Measurements from ENCODE around the gene ALG12. TPM values are rescaled to one million over a fixed set of nuclear protein-coding genes. Genes with fewer than 3 reads are reported as not detected.

The ALG12 gene
- total RNA-seq, 1 donor from 2014 or later = 16.2 TPM

GRCh38 chr22:49958931-49959781, 40.9 kb upstream of the ALG12 start:
- DNase-seq = peak; percentile 44
- intact Hi-C loops (cut with micrococcal nuclease) = no loop called here

DNA sequence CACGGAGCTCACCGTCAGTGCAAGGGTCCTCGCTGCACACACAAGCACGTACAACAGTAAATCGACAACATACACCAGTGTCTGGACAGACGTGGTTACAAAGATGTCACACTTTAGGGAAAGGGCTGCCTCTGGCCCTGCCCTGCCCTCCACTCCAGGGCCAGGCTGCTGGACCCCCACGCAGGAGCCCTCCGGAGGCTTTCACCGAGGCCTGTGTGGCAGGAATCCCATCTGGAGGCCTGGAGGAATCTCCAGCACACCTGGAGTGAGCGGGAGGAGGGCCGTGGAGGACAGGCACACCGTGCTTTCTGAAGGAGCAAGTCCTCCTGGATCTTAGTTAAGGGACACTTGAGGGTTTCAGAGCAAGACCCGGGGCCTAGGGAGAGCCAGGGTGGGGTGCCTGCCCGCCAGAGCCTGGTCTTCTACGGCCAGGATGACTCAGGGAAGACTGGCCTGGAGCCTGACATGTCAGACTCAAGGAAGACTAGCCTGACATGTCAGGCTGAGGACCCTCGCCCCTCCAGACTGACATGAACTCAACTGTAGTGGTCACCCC, 40.2 kb upstream of the ALG12 start:
- DNase-seq = peak; percentile 28
- intact Hi-C loops (cut with micrococcal nuclease) = no loop called here
- no peak for ATAC-seq

More at GRCh38 chr22:49958931-49959781, 40.9 kb upstream of the ALG12 start:
- ATAC-seq = no peak

- intact Hi-C loops (cut with micrococcal nuclease) = no loop called here
- ATAC-seq = no peak
- peak; percentile 18 for DNase-seq
Measured at GRCh38 chr22:49957826-49958365, 39.7 kb upstream of the ALG12 start.

DNA sequence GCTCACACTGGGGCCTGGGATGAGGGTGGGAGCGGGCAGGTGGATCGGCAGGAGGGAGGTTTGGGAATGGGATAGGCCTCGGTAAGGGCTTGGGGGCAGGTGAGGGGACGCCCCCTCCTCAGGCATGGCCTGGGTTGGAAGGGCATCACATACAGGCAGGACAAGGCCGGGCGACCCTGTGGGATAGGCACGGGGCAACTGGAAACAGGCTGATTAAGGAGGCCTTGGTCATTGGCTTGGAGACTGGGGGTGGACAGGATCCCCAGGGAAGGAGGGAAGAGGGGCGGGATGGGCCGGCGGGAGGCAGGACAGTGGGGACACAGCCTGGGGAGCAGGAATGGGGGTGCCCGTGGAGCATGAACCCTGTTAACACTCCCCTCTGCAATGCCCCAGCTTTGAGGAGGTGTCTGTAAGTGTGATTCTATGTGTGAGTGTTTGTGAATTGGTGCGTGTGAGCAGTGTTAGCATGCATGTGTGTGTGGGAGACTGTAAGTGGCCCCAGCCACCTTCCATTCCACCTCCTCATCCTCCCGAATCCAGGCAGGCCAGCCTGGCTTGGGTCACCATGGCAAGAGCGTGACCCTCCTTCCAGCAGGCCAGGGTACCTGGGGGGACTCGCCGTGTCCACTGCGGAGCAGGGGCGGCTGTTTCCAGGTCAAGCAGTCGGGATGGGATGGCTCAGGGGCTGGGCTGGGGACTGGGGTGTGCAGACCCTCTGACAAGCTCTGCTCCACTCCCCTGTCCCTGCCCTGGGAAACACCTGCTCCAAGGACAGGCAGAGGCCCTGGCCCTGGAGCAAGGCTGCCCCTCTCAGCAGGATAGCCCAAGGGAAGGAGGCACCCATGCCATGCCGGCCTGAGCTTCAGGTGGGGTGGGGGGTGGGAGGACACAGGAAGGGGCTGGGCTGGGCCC, 38.9 kb upstream of the ALG12 start:
- ATAC-seq (no peak), DNase-seq (peak; percentile 25)
- intact Hi-C loops (cut with micrococcal nuclease) = no loop called here

DNA sequence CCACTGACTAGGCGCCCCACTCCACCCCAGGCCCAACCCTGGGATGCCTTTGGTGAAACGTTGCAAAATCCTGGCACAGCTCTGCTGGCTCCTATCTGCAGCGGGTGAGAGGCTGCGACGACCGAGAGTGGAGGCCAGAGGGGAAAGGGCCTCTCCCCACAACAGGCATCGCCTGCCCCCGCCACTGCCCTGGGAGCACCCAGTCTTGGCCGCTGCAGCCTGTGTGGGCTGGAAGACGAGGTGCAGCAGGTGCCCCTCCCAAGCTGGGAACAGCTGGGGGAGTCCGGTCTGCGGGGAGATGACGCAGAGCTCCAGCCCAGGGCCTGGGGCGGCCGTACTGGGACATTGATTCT, 38.2 kb upstream of the ALG12 start:
- ATAC-seq = no peak
- intact Hi-C loops (cut with micrococcal nuclease) = no loop called here
- peak; percentile 39 for DNase-seq

- ATAC-seq (no peak), DNase-seq (peak; percentile 28)
- intact Hi-C loops (cut with micrococcal nuclease) = no loop called here
Measured at GRCh38 chr22:49955581-49956417, 37.6 kb upstream of the ALG12 start.

- DNase-seq (peak; percentile 45), ATAC-seq (no peak)
- intact Hi-C loops (cut with micrococcal nuclease) = no loop called here
Measured at GRCh38 chr22:49954991-49955580, 36.8 kb upstream of the ALG12 start.

- ATAC-seq = peak; percentile 88
- intact Hi-C loops (cut with micrococcal nuclease) = no loop called here
- DNase-seq = peak; percentile 87
Measured at GRCh38 chr22:49954354-49954753, 36.1 kb upstream of the ALG12 start.

DNA sequence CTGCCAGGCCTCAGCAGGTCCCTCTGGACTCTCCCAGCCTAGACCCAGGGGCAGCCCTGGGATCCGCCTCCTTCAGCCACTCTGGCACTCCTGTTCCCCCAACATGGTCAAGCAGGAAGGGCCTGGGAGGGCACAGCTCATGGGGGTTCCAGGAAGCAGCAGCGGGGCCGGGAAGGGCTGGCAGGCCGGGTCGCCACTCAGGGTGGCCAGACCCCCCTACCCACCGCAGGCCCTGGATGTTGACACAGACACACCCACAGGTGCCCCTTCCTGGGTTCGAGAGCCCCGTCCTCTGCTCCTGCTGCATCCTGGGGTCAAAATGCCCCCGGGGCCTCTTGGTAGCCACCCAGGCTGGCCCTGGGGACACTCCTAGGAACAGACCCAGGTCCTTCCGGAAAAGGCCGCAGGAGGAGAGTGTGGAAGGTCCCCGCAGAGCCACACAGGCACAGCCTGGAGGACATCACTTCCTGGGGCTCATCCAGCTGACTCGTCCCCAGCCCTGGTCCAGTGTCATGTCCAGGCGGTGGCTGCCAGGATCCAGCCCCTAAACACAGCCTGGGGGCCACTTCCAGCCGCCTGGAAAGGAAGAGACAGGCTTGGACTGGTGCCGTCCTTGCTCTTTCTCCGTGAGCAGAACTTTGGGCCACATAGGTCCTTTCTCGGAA, 35.6 kb upstream of the ALG12 start:
- DNase-seq (peak; percentile 57), ATAC-seq (peak; percentile 31)
- intact Hi-C loops (cut with micrococcal nuclease) = no loop called here

DNA sequence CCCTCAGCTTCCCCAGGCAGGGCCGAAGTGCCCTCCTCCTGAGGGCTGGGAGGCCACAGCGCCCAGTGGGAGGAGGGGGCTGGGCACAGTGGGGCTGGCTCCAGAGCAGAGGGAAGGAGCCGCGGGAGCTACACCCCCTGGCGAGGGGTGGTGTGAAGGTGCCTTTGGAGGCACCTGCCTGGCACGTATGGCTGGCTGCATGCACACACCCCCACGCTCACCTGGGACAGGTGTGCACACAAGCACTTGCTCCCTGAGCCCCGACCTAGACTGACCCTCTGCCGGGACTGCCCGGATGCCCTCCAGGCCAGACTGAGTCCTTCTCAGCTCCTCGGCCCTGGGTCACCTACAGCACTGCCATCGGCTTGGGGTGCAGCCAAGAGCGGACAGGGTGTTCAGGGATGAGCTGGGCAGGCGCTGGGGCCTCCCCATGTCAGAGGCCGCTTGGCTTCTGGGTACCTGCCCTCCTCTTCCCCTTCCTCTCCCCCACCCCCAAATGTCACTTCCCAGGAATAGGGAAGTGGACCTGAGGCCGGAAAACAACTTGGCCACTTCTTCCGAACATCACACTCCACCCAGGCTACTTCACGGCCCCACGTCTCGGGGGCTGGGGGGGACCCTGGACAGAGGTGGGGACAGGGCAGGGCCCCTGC, 34.9 kb upstream of the ALG12 start:
- intact Hi-C loops (cut with micrococcal nuclease) = no loop called here
- peak; percentile 57 for DNase-seq
- ATAC-seq = peak; percentile 3

DNA sequence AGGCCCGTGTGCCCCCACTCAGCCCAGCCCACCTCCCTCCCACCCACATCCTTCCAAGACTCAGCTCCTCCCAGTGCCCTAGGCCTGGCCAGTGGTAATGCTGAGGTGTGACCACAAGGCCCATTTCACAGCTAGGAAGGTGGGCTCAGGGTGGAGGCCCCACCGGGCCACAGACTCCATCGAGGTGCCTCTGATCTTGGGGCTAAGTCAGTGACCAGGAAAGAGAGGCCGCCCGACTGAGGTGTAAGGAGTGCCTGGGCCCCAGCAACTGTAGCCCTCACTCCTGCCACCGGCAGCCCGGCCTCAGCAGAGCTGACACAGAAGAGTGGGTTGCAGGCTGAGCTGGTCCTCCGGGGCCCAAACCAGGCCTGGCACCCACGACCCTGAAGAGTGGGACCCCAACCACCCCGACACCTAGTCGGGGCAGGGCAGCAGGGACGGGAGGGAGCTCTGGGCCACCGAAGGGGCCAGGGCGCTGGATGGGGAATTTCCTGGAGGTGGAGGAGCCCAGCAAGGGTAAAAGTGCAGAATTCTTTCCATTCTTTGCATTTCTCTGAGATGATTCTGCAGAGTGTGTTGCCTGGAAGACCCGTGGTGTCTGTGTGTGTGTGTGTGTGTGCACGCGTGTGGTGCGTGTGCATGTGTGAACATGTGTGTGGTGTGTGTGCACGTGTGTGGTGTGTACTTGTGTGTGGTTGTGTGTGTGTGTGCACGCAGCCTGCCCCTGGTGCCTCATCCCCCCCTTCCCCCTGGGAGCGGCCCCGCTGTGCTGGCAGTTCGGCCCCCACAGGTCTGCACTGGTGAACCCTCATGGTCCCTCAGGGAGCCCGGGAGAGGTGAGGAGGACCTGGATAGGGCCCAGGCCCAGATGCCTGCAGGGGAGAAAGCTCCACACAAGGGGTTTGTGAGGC, 34.0 kb upstream of the ALG12 start:
- no peak for ATAC-seq
- intact Hi-C loops (cut with micrococcal nuclease) = no loop called here

DNA sequence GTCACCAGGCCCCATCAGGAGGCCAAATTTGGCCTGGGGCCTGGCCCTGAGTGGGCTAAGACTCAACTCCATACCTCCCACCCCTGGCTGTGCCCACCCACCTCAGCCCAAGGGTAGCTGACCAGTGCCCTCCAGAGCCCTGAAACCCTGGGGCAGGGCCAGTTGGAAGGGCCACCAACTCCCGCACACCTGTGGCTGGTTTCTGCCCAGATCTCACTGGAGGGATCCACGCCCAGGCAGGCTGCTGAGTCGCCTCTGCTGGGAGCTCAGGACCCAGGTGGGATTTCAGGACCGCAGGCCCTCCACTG, 33.4 kb upstream of the ALG12 start:
- no peak for ATAC-seq

More for the DNA sequence above, 34.0 kb upstream of the ALG12 start:
- no peak for DNase-seq

GRCh38 chr22:49951000-49951677, 32.9 kb upstream of the ALG12 start:
- no peak for ATAC-seq
- intact Hi-C loops (cut with micrococcal nuclease) = no loop called here
- no peak for DNase-seq

More for the DNA sequence above, 33.4 kb upstream of the ALG12 start:
- intact Hi-C loops (cut with micrococcal nuclease) = no loop called here
- DNase-seq = no peak

GRCh38 chr22:49950396-49950994, 32.3 kb upstream of the ALG12 start:
- no peak for DNase-seq
- no peak for ATAC-seq
- intact Hi-C loops (cut with micrococcal nuclease) = no loop called here

- ATAC-seq = no peak
- intact Hi-C loops (cut with micrococcal nuclease) = no loop called here
- DNase-seq = no peak
Measured at GRCh38 chr22:49949914-49950292, 31.7 kb upstream of the ALG12 start.

All from left ventricle myocardium superior (tissue), 1 donor.